Measurements from ENCODE around the gene TMEM163.

- TF ChIP-seq CTCF (IDR thresholded peaks at IDR 0.05; ENCODE audit: insufficient read depth, low read depth, low read length) (no peak), EZH2 (IDR thresholded peaks at IDR 0.05; ENCODE audit: insufficient read depth, low read length) (no peak)
Observed at GRCh38 chr2:134683561-134684112, 35.2 kb downstream of the TMEM163 start.

All from astrocyte (in vitro differentiated cells and primary cell).